GM19467 (cell line): ENCODE measurements around the gene FADS3.

Source experiments
- ATAC-seq: cut with Tn5 transposase; IDR thresholded peaks from one replicate; pipeline ENCODE4 v1.9.1; 2021; ENCODE audit warnings: mild to moderate bottlenecking, moderate library complexity; ENCODE audit not compliant: unreplicated experiment

Gene FADS3

GRCh38 chr11:61914471-61915171, 23.3 kb upstream of the FADS3 start:
- no peak for ATAC-seq

GRCh38 chr11:61913699-61914395, 22.5 kb upstream of the FADS3 start:
- ATAC-seq, result no peak

DNA sequence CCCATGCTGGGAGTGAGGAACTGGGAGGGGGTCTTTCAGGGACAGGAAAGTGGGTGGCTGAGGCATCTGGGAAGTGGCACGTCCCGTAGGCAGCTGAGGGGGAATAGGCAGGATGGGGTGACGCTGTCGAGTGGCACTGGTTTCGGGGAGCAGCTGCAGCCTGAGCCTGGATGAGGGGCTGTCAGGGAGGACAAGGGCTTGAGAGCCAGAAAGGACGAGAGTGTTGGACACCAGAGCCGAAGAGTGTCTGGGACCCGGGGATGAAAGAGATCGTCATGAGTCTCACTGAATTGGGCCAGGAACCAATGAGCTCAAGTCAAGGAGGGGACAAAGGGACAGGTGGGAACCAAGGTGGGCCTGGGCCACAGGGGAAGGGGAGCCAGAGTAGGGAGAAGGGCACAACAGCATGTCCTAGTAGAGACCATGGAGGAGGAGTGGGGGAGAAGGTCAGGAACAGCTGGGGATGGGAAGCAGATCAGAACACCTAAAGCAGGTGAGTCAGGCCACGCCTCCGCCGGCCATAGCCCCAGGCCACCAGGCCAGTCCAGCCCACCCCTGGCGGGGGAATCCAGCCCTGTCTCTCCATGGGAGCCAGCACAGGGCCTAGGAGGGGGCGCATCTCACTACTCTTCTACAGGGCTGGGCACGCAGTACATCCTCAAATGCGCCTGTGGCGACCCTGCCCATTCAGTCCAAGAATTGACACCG, 21.8 kb upstream of the FADS3 start:
- ATAC-seq, result no peak

- no peak for ATAC-seq
Measured at GRCh38 chr11:61912530-61912898, 21.2 kb upstream of the FADS3 start.

GRCh38 chr11:61911701-61912529, 20.6 kb upstream of the FADS3 start:
- ATAC-seq, result no peak

DNA sequence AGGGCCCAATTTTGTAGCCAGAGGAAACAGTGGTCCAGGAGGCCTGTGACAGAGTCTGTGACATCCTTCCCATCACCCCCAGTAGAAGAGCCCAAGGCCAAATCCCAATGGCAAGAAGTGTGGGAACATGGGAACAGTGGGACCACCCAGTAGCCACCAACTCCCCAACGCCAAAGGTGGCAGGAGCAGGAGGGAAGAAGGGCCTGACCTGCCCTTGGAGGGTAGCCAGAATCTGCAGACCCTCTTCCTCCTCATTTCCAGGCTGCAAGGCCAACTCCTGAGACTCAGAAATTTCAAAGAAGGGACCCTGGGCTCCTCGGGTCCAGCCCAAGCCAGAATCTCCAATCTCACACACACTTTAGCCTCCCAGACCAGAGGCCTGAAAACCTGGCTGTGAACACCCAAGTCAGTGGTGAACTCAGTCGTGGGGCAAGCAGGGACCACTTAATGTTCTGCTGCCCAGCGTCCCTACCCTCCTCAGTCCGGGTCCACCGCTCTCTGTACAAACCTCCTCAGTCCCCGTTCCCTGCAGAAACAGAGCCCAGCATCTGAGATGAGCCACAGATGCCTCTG, 19.9 kb upstream of the FADS3 start:
- ATAC-seq, result no peak

GRCh38 chr11:61910187-61911127, 19.1 kb upstream of the FADS3 start:
- ATAC-seq, result no peak

DNA sequence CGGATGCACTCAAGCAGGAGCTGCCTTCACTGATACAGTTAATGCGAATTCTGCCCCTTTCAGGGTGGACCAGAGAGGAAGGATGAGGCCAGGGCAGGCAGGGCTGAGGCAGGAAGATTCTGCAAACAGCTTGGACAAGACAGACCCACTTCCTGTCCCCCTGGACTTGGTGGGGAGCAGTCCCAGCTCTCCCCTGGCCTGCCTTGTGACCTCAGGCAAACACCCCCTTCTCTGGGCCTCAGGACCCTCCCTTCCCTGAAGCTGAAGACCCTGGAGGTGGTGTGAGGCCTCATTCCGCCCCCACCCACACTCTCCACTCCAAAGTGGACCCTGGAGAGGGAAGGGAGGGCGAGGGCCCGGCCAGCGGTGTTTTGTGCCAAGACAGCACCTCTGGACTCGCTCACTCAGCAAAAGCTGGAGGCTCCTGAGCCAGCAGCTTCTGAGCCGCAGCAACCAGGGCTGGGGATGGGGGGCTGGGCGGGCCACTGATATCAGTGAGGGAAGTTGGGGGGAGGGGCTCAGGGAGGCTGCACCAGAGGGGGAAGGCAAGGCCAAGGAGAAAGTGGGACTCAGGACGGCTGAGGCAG, 17.5 kb upstream of the FADS3 start:
- no peak for ATAC-seq

DNA sequence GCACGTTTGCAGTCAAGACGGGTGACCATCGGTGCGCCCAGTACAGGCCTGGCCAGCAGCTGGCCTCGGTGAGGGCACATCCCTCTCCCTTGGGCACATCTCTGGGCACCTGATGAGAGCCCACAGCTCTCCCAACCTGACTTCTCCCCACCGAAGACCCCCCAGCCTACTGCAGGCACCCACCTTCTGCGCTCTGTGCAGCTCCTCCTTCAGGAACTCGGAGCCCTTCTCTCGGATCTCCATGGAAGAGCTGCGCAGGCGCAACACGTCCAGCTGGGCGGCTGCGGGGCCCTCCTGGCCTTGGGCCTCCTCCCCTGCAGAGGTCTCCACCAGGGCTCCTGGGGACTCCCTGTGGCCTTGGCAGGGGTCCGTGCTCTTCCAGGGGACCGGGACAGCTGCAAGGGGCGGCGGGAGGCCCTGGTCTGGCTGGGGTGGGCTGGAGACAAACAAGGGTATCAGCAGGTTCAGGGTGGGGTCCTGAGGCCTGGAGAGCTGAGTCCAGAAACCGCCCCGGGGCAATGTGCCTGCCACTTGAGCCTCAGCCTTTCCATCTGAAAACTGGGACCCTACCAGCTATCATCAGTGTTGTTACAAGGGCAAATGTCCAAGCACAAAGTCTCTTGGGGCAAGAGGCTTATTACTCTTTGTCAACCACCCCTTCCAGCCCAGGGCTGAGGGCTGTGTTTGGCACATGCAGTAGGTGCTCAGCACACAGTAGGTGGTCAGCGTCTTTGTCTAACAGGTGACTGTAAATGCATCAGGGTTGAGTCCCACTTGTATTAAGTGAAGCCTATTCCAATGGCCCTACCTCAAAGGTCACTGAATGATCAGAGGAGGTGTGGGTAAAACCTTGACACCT, 16.8 kb upstream of the FADS3 start:
- ATAC-seq, result no peak

DNA sequence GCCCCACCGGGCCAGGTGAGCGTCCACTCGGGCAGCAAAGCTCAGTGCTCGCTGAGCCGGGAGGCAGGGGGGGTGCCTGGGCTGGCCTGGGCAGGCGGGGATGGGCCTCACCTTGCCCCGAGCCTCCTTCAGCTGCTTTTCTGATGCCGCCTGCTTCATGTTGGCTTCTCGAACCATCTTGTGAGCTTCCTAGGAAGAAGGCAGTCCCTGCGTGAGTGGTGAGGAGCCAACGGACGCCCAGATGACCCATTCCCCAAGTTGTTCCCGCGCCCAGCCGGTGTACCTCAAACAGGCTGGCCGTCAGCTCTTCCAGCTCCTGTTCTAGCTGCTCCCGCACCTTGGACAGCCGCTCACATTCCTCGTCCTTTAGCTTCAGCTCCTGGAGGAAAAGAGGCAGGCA, 15.9 kb upstream of the FADS3 start:
- ATAC-seq, result no peak

DNA sequence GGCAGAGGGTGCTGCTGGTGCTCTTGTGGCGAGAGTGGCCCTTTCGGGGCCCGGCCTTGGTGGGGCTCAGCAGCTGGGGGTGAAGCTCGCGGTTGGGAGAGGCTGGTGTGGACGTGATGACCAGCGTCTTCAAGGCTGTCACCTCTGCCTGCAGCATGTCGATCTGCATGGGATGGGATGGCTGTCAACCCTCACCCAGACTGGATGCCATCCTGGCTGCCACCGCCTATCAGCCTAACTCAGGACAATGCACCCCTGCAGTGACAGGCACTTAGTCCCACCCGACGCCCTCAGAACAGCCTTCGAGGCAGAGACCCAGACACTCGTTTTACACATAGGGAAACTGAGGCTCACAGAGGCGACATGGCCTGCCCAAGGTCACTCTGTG, 15.2 kb upstream of the FADS3 start:
- ATAC-seq, result no peak

- no peak for ATAC-seq
Measured at GRCh38 chr11:61905801-61906521, 14.6 kb upstream of the FADS3 start.

DNA sequence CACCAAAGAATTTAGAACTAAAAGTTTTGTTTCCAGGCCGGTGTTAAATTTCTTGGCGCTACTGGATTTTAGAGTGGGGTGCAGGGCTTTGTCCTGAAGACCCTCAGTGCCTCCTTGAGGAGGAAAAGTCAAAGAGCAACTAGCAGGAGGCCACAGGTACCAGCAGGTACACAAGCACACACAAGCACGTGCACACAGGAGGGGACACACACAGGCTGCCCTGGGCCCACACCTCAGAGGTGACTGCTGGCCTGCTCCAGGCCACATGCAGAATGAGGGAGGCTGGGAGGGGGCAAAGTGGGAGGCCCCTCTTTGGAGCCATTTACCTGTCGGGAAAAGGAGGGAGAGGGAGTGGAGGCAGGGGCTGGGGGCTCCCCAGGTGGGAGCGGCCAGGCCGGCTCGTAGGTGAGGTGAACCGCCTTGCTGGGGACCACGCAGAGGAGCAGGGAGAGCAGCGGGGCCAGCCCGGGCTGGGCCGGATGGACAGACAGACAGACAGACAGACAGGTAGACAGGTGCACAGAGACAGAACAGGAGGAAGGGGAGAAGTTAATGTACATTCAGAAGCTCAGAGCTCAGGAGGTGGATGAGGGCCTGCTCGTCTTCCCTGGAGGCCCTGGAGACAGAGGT, 13.8 kb upstream of the FADS3 start:
- ATAC-seq, result no peak

DNA sequence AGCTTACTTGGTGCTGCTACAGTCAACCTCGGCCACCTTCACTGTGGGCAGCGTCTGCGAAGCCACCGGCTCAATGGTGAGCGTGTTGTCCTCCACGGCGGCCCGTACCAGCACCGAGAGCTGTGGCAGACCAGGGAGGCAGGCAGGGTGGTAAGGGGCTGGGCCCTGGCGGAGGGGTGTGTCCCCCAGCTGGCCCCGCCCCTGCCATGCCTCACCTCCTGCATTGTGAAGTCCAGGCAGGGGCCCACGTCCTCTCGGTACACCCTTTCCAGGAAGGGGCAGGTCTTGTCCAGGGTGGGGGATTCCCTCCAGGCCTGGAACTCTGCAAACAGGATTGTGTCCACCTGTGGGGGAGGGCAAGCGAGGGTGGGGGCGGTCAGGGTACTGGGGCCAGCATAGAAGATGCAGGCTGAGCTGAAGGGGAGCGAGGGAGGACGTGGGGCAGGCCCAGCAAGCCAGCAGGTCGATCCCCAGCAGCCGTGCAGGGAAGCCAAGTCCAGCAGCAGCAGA, 13.2 kb upstream of the FADS3 start:
- ATAC-seq, result no peak

GRCh38 chr11:61903845-61904244, 12.5 kb upstream of the FADS3 start:
- ATAC-seq, result no peak

GRCh38 chr11:61902313-61902712, 11.0 kb upstream of the FADS3 start:
- ATAC-seq, result no peak

GRCh38 chr11:61901397-61901796, 10.1 kb upstream of the FADS3 start:
- no peak for ATAC-seq
